HG03439 (cell line): ENCODE data around the gene CHMP5.

Experiments
- ATAC-seq: cut with Tn5 transposase; IDR thresholded peaks from one replicate; pipeline ENCODE4 v1.9.1; 2021; ENCODE audit warnings: mild to moderate bottlenecking, moderate library complexity; ENCODE audit not compliant: unreplicated experiment

The CHMP5 gene

DNA sequence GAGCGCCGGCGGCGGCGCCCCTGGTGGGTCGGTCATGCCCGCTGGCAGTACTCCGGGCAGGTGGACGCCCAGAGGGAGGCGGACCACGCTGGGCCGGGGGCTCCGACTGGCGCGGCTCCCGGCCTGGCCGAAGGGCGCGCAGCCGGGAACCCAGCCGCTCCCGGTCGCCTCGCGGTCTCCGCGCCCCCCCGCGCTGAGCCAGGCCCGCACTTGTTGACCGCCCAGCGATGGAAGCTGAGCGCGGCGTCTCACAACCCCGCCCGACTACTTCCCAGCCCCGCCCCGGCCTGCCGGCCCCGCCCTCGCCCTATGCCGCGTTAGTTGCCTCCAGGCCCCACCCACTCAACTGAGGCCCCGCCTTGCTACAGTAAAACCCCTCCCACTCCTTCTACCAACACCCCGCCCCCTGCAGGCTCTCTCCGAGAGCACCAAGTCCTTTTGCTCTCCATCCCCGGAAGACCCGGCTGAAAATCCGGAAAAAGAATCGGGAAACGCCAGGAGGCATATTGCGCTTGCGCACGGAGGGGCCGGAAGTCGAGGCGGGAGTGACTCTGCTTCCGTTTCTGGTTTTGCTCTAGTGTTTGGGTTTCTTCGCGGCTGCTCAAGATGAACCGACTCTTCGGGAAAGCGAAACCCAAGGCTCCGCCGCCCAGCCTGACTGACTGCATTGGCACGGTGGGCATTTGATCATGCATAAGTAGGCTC lies at the start of gene CHMP5, which contains the start of gene BAG1:
TSS of gene CHMP5 (plus strand) at position 577 of the 705 bp plus-strand sequence. CDS start at position 607, 30 bp downstream.
TSS of gene BAG1 (minus strand) at position 236 of the 705 bp plus-strand sequence.
- peak; percentile 82 for ATAC-seq

DNA sequence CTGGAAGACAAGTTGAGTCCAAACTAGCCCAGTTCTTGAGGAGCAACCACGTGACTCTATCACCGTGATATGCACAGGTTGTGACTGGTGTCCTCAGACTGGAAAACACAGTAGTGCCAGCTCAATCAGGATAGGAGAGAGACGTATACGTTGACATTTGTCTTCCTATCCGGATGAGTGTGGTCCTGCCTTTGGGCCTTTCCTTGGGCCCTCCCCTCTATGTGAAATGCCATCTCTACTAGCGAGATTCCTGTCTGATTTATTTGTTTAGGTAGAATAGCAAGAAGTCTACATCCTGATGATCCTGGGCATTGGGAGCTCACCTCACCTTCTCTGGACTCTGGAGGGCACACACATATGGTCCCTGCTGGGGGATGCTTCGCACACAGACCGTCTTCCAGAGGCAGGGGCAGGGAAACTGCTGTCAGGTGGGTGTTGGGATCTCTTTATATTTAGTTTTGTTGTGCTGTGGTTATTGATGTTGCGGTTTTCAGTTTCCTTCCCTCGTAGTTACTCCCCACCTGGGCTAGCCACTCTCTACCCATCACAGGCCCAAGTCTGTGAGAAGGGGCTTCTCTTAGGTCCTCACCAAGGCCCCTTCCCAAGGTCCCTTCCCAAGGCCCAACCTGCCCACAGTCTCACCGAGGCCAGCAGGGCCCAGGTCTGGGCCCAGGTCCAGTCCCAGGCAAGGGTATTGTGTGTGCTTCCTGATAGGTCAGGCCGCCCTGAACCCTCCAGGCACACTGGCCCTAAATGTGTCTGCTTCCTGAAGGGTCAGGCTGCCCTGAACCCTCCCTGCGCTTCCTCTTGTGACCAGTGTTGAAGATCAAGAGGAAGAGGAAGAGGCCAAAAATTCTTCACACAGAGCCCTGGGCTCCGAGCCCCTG lies 43.9 kb upstream of the CHMP5 start:
- no peak for ATAC-seq

DNA sequence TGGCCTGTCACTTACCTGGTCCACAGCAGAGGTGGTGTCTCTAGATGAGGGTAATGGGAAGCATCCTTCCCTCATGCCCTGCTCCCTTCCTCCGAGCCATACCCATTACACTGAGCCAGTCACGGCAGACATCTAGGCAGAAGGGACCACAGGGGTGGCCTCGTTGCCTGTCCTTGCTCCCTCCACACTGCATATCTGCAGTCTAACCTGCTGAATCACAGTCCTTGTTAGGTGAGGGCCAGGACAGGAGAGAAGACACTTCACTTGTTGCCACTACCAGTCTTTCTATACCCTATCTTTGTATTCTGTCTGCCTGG lies 43.3 kb upstream of the CHMP5 start:
- no peak for ATAC-seq

DNA sequence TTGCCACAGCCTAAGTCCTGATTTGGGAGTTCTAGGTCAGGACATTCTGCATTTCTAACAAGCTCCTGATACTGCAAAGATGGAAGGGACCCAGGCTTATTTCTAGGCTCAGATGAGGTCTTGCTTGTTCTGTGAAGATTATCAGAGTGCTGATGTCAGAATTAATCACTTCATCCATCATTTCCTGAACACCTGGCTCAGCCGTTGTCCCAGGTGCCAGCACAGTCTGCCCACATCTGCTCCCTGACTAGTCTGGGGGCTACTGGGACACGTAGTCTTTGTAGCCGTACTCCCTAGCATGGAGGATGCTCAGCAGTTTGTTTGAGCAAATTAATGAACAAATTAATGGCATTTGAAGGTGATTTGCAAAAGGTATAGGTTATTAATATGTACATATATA lies 42.8 kb upstream of the CHMP5 start:
- ATAC-seq, result no peak

DNA sequence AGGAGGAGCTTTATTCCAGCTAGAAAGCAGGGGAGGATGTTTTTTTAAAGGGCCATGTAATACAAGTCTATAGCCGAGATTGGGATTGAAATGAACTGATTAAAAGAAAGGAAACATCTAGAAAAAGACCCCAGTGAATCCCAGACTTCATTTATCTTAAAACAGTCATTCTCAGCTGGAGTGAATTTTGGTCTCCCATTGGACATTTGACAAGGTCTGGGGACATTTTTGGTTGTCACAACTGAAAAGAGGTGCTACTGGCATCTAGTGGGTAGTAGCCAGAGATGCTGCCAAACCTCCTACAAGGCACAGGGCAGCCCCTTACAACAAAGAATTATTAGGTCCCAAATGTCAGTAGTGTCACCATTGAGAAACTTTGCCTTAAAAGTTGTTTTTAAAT lies 41.2 kb upstream of the CHMP5 start:
- no peak for ATAC-seq

DNA sequence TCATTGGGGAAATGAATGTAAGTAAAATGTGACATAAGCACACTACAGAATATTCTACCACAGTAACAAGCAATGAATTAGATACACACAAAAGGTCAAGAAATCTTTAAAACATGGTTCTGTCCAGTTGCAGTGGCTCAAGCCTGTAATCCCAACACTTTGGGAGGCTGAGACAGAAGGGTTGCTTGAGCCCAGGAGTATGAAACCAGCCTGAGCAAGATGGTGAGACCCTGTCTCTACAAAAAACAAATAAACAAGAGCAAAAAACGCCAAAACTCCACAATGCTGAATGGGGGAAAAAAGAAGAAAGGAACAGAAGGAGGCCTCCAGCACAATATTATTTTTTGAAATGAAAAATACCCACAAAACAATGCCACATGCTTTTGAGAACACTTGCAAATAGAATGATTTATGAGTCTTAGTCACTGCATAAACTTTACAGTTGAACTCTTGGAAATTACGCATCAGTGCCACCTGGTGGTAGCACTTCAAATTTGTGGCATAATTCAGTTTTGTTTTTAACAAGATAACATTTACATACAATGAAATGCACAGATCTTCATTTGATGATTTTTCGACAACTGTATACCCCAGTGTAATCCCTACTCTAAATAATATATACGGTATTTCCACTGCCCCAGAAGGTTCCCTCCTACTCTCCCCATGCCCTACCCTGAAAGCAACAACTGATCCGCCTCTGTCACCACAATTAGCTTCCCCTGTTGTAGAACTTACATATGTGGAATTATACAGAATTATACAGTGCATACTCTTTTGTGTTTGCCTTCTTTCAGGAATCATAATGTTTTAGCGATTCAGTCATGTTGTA lies 39.3 kb upstream of the CHMP5 start:
- ATAC-seq, result no peak

DNA sequence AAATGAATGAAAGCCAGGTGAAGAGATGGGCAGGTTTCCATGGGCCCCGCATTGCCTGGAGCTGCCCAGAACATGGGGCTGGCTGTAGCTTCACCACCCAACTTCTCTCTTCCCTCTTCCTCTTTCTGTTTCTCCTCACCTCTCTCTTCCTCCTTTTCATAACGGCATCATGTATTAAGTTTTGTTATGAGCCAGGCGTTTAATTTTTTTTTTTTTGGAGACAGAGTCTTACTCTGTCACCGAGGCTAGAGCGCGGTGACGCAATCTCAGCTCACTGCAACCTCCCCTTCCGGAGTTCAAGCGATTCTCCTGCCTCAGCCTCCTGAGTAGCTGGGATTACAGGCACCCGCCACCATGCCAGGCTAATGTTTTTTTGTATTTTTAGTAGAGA lies 37.8 kb upstream of the CHMP5 start:
- ATAC-seq, result no peak

DNA sequence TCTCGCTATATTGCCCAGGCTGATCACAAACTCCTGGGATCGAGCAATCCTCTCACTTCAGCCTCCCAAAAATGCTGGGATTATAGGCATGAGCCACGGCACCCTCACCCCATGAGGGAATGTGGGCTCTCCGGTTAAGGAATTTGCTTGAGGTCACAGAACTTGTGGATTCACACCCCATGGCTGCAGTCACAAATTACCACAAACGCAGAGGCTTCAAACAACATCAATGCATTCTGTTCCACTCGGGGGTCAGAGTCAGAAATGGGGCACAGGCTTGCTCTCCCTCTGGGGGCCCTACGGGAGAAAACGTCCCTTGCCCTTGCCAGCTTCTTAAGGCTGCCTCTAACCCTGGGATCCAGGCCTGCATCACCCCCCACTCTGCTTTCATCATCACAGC lies 37.1 kb upstream of the CHMP5 start:
- ATAC-seq, result no peak

DNA sequence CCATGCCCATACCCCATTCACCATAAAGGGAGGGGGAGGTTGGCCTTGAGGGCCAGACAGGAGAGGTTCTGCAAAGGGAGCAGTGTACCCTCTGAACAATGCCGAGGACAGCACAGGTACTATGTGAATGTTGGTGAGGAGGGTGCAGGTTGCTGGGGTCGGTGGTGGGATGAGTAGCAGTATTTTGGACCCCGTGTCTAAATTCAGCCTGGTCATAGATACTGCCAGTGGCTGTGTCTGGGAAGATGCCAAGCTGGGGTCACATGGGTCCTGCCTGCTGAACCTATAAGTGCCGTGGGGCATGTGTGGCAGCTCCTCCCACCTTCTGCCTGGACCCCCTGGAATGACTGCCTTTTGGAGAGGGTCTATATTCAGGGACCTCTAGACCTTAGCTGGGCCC lies 36.2 kb upstream of the CHMP5 start:
- no peak for ATAC-seq

DNA sequence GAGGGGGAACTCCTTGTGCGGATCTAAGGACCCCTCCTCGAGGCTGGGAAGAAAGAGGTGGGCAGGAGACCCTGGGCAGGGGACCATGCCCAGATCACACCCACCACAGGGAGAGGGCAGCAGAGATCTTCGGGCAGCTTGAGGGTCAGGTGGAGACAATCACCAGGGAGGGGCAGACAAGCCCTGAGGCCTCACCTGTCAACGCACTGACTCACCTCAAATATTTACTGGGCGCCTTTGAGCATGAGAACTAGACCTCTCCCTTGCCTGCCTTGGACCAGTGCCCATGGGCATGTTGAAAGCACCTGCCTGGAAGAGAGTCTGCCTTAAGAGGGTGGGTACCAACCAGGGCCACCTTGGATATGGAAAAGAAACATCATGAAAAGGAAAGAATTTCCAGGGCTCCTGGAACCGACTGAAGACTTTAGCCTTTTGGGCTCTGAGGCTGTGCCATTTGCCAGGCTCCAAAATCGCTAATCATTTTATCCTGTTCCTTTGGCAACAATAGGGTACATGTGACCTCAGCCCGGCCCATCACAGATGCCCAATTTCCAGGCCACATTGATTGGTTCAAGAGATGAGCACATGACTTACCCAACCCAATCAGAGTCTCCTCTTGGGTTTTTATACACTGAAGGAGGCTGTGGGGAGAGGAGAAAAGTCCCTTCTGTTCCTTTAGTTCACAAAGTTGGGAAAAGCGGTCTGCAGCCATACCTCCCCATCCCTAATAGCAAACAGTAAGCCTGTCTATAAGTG lies 35.3 kb upstream of the CHMP5 start:
- ATAC-seq, result no peak

DNA sequence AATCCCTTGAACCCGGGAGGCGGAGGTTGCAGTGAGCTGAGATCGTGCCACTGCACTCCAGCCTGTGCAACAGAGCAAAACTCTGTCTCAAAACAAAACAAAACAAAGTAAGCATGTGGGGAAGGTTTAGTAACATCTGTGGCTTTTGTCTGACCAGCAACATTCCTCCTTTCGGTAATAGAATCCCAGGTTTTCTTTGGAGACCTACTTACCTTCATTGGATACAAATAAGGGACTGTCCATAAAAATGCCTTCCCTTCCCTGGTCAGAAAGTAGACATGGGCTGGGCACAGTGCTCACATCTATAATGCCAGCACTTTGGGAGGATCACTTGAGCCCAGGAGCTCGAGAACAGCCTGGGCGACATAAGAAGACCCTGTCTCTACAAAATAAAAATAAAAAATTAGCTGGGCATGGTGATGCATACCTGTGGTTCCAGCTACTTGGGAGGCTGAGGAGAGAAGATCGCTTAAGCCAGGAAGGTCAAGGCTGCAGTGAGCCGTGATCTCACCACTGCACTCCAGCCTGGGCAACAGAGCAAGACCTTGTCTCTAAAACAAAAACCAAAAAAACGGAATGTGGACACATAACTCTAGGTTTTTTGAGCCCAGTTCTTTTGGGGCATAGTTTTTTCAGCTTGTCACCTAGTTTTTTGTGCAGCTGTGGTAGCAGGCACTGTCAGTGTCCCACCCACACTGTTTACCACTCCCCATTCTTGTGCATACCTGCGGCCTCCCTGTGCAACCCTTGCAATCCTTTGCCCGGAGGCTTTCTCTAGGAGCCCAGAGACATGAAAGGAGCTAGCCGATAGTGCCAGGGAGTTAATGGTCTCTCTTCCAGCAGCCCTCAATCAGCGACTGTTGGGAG lies 33.9 kb upstream of the CHMP5 start:
- no peak for ATAC-seq

DNA sequence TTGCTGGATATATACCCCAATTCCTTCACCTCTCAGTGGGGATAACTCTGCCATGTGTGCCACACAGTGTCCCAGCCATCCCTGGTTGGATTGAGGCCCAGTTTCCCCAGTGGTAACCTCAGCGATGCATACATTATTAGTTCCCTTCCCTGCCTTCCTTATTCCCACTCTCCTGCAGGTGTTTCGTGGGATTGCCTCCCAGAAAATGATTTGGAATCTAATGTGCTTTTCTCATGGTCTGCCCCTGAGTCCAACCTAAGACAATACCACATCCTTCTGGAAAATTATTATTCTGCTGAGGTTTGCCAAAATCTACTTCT lies 33.3 kb upstream of the CHMP5 start:
- ATAC-seq, result no peak

DNA sequence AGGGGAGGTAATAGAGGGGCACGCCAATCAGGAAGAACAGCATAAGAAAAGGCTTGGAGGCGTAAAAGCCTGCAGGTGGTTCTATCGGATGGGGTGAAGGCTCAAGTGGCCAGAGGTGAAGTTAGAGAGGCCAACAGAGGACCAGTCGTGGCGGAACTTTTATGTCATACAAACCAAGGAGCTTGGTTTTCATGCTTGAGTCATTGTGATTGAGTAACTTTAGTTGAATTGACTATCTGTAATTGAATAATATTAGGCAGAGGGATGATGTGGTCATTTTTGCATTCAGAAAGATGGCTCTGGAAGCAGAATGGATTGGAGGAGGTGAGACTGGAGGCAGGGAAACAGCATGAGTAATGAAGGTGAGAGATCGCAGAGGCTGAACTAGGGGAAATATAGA lies 32.0 kb upstream of the CHMP5 start:
- ATAC-seq, result no peak

DNA sequence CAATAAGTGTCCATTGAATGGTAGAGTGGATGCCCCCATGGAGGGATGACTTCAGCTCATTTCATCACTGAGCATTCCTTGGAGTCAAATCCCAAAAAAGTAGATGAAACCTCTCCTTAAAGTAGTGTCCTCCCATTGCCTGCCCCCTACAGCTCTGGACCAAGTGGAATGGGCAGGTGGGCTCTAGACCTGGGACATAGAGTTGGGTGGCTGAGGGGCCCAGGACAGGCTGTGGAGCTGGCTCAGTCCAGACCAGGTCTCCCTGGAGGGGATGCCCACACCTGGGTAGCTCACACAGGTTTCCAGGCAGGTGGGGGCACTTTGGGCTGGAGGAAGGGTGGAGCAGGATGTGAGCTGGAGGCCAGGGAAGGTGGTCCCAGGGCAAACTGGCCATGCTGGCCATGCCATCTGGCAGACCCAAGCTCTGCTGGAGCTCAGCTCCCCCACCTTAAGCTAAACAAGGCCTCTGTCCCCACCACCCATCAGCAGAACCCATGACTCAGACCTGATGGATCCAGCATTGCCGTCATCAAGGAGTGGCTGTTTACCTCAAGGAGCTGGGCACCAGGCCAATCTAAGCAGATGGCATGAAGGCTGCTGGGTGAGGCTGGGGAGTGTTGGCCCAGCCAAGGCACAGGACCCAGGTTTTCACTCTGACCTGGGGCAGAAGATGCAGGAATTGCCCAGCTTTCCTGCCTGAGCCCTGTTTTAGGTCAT lies 31.1 kb upstream of the CHMP5 start:
- no peak for ATAC-seq

DNA sequence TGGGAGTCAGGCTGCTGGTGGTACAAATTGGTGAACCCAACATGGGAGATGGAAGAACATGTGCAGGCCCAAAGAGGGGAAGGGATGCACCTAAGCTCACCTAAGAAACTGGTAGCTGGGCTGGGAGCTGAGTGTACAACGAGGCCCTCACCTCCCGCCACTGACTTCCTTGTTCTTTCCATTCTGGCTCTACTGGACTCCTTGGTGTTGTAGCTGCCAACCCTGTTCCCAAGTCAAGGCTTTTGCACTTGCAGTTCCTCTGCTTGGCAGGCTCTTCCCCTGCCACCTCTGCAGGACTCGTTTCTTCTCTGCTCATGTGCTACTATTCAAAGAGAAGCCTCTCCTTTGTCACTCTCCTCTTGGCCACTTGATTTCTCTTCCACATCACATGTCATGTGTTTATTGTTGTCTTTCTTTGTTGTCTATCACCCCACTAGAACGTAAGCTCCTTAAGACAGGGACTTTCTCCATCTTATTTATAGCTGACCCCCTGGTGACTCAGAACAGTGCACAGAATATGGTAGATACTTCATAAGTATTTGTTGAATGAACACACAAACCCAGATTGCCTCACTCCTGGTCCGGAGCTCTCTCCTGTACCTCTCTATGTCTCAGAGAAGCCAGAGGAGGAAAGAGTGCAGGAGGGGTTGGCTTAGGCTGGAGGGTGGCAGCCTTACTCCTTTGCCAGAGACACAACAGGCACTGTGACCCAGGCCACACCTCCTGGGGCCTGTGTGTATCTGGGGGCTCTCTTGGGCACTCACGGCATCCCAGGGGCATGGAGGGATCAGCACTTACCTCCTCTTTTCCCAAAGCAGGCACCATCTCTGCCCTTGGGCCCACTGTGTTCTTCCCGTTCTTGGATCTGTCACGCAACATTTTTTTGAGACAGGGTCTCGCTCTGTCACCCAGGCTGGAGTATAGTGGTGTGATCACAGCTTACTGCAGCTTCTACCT lies 30.1 kb upstream of the CHMP5 start:
- no peak for ATAC-seq

DNA sequence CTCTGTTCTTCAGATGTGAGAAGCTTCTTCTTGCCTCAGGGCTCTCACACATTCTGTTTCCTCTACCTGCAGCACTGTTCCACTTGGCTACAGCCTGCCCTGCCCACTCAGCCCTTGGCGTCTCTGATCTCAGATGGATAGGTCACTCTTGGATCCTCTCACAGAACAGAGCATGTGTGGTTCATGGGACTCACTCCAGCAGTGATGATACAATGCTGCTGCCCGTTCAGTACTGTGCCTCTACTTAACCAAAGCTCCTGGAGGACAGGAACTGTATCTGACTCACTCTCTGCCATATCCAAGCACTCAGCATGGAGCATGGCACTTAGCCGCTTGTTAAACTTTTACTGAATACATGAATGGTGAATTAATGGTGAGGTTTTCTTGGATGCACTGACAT lies 28.3 kb upstream of the CHMP5 start:
- ATAC-seq, result no peak

DNA sequence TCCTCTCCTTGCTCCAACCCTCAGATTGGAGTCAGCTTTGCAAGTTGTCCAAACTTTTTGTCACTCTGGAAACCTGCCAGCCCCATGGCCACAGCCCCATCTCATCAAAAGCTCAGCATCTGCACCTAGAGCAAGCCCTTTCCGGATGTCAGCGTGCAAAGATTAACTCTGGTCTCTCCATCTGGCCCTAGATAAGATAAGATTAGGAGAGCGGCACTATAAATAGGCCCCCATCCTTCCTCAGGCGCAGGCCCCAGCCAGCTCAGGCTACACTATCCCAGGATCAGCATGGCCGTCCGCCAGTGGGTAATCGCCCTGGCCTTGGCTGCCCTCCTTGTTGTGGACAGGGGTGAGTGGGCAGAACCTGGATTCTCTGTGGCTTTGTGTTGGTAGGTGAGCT lies 24.9 kb upstream of the CHMP5 start, which contains the start of gene SPINK4:
TSS of gene SPINK4 (plus strand) at position 247 of the 400 bp plus-strand sequence. CDS start at position 289, 42 bp downstream.
- no peak for ATAC-seq

DNA sequence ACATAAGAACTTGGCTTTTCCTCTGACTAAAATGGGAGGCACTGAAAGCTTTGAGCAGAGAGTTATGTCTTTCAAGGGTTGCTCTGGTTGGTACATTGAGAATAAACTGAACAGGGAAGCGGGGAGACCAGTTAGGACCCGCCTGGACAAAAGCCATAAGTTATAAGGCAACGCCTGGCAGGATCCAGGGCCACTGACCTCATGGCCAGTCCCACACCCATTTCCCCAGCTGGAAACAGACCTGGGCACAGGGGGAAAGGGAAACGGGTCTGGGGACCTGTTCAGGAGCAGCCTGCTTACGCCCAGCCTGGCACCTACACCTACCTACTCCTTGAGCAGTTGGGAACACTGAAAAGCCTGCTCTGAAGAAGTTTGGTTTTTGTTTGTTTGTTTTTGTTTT lies 23.6 kb upstream of the CHMP5 start:
- ATAC-seq, result no peak
